Stimulated activated CD4-positive, alpha-beta T cell treated with anti-CD3 and anti-CD28 coated beads, Interleukin-1b, Interleukin-23, amount 100 ng/mL, for 4 hours (primary cell): ENCODE measurements around the gene DCP2.
"Not testable (repeated sequence)": the region's sequence is repeated elsewhere in the genome, so short reads cannot be mapped to it uniquely, and the experiment has no call there.

ENCODE experiments used
- DNase-seq, 2 donors: peaks; one replicate each; pipeline ENCODE4 v3.0.0-alpha.2; 2020; ENCODE audit warnings: low read depth in 2 of 2

The DCP2 gene

DNA sequence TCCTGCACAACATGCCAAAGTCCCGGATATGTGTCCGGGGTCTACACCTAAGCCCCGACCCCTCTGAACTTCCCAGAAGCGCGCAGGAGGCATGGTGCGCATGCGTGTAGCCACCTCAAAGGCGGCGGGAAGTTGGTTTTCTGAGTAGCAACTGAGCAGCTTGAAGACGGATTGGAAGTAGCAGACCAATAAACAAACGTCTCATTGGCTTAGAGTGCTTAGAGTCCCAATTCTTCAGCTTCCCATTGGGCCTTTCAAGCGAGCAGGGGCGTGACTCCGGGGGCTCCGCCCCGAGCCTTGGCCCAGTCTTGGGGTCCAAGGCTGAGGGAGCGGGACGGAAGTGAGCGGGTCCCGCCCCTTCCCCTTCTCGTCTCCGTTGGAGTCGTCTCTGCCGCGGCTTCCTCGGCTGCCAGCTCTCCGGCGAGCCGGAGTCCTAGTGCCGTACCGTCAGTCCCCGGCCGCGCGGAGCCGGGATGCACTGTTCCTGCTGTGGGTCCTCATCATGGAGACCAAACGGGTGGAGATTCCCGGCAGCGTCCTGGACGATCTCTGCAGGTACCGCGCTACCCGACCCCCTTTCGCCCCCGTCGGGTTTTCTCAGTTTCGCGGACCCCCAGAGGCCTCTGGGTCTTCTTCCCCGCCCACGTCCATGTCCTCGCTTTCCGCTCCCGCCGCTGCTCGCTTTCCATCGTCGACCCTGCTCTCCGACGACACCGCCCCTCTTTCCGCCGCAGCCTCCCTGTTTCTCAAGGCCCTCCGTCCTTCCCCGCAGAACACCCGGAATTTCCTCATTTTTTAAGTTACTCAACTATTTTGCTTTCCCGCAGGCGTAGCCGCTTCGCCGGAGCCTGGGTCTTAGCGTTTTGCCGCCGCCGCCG is at the start of gene DCP2:
TSS of gene DCP2 (plus strand) at position 367 of the 878 bp plus-strand sequence. CDS start at position 503, 136 bp downstream.
- DNase-seq = peak; percentile 86 to 90

DNA sequence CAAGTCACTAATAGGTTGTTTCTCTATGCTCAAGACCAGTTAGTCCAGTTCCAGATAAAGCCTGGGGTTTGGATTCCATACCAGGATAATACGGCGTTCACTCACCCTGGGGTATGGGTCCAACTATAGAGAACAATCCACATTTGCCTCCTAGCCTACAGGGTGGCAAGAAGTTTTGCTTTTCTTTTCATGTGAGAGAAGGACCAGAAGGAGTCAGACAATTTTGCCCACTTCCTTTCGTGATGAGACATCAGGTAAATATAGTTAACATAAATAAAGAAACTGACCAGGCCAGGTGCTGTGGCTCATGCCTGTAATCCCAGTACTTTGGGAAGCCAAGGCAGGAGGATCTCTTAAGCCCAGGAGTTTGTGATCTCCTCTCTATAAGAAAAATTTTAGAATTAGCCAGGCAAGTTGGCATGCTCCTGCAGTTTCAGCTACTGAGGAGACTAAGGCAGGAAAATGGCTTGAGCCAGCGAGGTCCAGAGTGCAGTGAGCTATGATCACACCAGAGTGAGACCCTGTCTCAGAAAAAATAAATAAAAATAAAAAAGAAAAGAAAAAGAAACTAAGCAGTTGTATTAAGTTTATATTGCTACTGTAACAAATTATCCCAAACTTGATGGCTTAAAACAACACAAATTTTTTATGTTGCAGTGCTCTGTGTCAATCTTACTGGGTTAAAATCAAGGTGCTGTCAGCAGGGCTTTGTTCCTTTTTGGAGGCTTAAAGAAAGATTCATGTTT is 47.1 kb upstream of the DCP2 start:
- no peak for DNase-seq

DNA sequence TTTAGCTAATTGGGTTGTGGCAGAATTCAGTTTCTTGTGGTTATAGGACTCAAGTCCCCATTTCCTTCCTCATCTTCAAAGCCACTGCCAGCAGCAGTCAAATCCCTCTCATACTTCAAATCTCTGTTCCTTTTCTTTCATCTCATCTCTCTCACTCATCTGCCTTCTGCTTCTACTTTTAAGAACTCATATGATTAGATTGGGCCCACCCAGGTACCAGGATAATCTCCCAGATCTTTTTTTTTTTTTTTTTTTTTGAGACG is 46.6 kb upstream of the DCP2 start:
- DNase-seq = no peak

DNA sequence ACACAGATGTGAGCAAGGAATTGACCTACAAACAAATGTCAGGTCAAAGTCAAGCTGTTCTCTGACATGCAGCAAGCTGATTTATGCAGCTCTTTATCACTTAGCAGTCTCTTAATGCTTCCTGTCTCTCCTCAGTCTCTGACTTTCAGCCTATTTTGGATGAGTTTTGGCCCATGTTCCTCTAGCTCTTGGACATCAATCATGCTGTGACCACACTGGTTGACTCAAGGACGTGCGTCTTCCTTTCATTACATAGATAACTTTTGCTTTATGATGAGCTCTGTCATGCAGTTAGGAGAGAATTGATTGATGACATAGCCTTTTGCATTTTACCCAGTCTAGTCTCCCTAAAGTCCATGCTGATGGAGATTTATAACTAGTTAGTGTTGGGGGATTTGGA is 45.1 kb upstream of the DCP2 start:
- DNase-seq = no peak

DNA sequence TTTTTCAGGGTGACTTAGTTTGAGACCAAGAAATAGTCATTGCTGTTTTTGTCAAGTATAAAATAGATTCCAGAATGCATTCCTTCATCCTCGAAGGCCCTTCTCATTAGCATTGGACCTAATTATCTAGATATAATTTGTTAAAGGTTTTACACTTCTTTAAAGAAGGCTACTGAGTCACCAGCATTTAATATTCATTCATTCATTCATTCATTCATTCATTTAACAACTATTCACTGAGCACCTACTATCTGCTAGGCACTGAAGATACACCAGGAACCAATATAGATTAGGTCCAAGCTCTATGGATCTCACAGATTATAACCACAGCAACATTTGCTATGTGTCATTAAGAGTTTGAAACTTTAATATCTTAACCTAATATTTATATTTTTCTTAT is 43.5 kb upstream of the DCP2 start:
- no peak for DNase-seq

DNA sequence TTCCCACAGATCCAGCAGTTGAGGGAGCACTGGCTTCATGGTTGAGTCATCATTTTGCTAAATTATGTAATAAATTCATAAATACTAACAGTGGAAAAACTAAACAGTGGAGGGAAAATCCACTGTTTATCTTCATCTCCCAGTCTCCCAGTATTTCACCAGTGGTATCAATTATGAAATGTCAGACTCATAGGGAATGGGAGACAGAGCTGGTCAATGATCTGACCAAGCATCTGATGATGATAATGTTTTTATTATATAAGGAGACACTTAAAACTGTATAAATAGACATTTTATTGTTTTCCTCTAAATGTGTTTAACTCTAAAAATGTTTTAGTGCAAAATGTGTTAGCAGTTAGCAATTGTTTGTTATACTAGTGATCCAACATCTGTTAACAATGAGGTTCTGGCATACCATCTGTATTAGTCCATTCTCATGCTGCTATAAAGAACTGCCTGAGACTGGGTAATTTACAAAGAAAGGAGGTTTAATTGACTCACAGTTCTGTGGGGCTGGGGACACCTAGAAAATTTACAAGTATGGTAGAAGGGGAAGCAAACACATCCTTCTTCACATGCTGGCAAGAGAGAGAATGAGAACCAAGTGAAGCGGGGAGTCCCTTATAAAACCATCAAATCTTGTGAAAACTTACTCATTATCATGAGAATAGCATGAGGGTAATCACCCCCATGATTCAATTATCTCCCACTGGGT is 42.8 kb upstream of the DCP2 start:
- no peak for DNase-seq

DNA sequence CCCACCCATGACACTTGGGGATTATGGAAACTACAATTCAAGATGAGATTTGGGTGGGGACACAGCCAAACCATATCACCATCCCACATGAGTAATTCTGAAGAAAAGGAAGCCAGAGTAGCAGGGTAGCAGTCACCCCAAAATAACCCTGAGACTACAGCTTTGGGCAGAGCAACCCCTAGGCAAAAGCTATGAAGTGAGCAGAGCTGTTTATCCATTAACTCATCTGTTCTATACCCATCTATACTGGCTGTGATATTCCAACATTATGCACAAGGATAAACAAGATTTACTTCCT is 42.3 kb upstream of the DCP2 start:
- no peak for DNase-seq

DNA sequence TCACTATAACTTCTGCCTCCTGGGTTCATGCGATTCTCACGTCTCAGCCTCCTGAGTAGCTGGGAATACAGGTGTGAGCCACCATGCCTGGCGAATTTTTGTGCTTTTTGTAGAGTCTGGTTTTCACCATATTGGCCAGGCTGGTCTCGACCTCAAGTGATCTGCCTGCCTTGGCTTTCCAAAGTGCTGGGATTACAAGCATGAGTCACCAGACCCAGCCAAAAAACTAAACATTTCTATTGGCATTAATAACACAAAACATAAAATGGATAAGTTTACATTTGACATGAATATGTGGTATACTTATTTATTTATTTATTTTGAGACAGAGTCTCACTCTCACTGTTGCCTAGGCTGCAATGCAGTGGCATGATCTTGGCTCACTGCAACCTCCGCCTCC is 40.9 kb upstream of the DCP2 start:
- no peak for DNase-seq

DNA sequence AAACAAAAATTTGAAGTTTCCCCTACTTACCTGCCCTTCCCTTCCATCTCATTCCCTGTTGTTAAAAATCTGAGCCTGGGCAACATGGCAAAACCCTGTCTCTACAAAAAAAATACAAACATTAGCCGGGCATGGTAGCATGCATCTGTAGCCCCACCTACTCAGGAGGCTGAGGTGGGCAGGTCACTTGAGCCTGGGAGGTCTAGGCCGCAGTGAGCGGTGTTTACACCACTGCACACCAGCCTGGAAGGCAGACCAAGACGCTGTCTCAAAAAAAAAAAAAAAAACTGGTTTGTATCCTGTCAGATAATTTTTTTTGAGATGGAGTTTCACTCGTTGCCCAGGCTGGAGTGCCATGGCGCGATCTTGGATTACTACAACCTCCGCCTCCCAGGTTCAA is 38.3 kb upstream of the DCP2 start:
- no peak for DNase-seq

DNA sequence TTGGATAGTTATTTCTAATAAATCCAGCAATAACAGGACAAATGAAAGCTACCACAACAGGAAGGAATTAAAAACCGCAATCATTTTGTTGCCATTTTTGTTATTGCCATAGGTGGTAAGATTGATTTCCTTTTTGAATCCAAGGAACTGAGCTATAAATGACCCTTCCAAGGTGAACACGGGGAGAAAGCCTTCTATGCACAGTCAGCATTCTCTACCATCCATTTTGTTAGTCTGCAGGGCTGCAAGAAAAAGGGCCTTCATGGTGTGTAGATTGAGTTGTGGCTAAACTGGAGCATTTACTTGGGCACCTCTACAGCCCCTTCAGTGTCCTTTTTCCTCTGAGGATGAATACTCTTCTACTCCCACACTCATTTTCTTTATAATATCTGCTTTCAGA is 35.9 kb upstream of the DCP2 start:
- no peak for DNase-seq

DNA sequence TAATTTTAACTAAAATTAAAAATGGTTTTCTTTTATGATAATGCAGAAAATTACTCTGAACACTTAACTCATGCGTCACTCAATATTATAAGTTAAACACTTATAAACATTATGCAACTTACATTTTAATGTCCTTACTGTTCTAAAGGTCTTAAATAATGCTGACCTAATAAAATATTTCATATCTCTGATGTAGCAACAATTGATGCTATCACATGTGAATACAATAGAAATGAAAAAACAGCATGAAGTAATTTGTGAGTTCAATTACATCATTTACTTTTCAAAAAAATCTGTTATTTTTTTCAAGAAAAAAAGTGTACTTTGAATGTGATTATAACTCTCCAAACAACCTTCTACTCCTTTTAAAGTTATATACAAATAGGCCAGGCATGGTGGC is 28.1 kb upstream of the DCP2 start:
- no peak for DNase-seq

DNA sequence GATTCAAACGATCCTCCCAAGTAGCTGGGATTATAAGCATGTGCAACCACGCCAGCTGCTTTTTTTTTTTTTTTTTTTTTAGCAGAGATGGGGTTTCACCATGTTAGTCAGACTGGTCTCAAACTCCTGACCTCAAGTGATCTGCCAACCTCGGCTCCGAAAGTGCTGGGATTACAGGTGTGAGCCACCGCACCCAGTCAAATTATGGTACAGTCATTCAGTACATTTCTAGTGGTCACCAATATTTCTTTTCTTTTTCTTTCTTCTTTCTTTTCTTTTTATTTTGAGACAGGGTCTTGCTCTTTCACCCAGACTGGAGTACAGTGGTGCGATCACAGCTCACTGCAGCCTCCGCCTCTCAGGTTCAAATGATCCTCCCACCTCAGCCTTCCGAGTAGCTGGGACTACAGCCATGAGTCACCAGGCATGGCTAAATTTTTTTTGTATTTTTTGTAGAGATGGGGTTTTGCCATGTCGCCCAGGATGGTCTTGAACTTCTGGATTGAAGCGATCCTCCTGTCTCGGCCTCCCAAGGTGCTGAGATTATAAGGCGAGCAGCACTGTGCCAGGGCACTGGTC is 25.4 kb upstream of the DCP2 start:
- no peak for DNase-seq

DNA sequence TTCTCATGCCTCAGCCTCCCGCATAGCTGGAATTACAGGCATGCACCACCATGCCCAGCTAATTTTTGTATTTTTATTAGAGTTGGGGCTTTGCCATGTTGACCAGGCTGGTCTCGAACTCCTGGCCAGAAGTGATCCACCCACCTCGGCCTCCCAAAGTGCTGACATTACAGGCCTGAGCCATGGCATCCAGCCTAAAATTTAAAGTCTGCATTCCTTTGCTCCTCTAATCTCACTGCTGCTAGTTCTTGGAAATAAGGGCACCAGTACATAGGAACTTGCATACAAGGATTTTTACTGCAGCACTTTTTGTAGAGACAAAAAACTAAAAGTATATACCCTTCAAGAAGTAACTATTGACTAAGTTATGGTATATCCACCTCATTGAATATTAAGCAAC is 20.0 kb upstream of the DCP2 start:
- DNase-seq = no peak

DNA sequence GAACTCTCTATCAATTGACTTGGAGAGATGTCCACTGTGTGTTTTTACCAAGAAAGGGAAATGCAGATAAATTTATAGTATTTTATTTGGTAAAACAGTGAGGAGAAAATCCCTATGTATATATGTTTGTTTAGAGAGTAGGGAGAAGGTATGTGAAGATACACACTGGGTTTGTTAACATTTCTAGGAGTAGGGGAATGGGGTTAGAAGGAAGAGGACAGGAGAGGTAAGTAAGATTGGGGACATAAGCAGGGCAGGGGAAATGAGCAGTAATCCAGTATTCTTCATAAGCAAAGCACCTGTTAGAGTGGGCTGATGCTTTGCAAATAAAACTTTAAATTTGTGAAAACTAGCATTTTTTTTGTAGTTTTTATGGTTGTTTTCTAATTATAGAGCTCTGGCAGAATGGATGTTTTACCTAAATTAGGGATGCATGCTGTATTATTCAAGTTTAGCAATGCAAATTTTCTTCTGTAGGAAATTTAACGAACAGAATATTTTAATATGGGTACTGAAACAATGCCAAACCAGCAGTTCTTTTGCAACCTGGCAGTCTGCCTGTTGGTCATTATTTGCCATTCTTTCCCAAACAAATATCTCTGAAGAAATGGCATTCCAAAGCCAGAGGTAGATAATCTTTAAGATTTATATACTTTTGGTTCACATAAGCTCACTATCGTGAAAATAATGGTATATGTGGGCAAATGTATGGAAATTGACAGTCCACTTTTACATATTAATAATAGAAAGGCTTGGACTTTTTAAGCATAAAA is 19.4 kb upstream of the DCP2 start:
- no peak for DNase-seq

DNA sequence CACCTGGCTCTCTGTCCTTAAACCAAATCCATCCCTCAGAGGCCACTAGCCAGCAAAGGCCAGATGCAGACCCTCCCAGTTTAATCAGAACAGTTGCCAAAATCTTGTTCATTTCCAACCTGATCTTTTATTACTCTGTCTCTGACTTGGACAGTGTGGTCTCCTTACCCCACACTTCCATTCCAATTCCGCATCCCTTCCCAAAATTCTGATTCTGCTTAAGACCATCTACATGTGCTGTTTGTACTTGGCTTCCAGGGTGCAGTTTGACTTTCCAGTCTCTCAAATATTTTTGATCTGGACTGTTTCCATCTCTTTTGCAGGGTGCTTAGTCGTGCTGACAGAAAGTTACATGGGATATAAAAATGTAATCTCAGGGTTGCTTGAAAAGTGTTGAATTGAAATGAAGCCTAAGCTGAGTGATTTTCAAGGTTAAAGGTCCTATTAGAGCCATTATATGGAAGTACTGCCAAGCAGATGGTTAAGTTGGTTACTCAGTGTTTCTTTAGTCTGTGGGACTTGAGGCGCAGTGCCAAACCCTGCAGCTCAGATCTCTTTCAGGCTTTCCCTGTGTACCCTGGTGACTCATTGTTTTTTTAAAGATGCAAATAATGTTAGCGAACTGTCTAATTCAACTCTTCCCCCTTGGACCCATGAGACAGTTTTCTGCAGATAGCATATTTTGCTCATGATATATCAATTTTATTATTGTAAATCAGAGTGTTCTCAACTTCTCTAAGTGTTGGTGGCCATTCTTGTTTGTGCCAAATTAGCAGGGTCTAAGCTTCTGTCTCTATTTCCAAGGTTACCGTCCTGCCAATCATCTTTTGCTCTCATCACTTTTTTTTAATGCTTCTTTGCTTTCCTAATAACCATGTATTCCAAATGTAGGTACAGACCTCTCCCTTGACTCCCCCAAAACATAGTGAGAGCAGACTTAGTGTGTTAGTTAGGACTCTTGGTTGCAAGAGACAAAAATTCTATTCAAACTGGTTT is 18.2 kb upstream of the DCP2 start:
- DNase-seq = no peak

DNA sequence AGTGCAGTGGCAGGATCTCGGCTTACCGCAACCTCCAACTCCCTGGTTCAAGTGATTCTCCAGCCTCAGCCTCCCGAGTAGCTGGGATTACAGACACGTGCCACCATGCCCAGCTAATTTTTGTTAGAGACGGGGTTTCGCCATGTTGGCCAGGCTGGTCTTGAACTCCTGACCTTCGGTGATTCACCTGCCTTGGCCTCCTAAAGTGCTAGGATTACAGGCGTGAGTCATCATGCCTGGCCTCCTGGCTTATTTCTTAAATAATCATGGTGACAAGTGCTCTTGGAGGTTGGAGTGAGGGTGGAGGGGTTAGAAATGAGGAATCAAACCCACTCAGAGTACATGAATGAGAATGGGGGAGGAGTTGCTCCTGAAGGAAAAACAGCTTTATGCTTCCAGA is 16.7 kb upstream of the DCP2 start:
- not testable (repeated sequence) for DNase-seq

DNA sequence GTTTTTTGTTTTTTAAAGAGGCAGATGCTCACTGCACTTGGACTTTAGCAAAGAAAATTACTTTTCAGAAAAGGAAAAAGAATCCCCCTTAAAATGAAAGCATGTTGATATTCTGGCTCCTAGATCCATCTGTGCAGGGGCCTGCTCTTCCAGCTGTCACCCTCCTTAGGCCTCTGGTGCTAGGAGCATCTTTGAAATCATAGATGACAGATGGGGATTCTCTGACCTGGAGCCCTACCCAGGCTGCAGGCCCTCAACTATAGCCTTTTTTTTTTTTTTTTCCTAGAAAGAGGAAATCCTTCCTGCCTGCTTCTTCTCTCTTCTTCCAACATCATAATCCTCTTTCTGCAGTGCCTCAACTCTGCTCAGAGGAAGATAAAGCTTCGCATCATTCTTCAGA is 16.3 kb upstream of the DCP2 start:
- no peak for DNase-seq

DNA sequence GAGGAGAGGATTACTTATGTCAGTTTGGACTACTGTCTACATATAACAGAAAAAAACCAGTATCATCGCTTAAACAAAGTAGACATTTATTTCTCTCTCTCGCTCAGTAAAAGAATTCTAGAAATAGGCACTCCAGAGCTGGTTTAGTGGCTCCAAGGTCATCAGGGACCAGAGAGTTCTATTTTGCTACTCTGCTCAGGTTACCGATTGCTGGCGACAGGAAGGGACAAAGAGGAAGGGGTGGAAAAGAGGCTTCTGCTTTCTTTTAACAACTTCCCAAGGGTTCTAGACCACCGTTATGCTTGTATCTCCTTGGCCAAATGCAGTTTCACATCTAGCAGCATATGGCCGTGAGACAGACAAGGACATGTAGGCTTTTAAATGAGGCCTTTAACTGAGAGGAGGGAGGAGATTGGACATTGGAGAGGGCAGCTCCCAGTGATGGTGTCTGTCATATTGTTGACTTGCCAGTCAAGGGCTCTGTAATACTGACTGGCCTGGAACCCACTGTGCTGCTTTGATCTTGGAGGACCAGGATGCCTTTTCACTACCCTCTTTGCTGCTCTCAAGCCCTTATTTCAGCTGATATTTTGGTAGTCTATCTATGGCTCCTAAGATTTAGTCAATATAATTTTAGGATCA is 15.6 kb upstream of the DCP2 start:
- DNase-seq = no peak

DNA sequence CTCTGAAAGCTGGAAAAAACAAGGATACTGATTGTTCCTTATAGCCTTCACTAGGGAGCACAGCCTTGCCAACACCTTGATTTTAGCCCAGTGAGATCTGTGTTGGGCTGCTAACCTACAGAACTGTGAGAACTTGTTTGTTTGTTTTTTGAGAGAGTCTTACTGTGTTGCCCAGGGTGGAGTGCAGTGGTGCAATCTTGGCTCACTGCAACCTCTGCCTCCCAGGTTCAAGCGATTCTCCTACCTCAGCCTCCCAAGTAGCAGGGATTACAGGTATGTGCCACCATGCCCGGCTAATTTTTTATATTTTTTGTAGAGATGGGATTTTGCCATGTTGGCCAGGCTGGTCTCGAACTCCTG is 13.2 kb upstream of the DCP2 start:
- DNase-seq = not testable (repeated sequence)

DNA sequence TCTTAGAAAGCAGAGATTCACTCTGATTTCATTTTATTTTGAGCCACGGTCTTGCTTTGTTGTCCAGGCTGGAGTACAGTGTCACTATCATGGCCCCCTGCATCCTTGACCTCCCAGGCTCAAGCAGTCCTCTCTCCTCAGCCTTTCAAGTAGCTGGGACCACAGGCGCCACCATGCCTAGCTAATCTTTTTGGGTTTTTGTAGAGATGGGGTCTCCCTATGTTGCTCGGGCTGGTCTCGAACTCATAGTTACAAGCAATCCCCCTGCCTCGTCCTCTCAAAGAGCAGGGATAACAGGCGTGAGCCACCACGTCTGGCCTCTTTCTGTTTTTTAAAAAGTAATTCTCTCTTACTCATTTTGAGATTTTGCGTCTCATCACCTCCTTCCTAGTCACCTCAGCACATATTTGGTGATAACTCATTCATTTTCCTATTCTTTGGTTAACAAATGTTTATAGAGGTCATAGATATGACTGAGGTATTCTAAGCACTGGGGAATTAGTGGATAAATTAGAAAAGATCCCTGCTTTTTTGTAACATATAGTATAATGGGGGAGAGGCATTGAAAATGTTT is 10.8 kb upstream of the DCP2 start:
- no peak for DNase-seq
